SU-DHL-6 (cell line): ENCODE results near the gene PPP1R12A.

ENCODE experiments used
- H2AFZ ChIP-seq: fragments of 200-600 bp; sonication (generic); 2 replicates; pipeline ENCODE4 v1.6.1; 2014; ENCODE audit warnings: low read depth, mild to moderate bottlenecking, moderate library complexity, mixed read lengths, antibody characterized with exemption, low read length; ENCODE audit not compliant: severe bottlenecking
- H3F3A ChIP-seq: fragments of 200-600 bp; shearing (Covaris generic); 2 replicates; pipeline ENCODE4 v1.6.0; 2016; ENCODE audit warnings: antibody characterized with exemption, mild to moderate bottlenecking; ENCODE audit not compliant: insufficient read depth
- H3K27ac ChIP-seq: fragments of 200-600 bp; sonication (generic); 2 replicates; pipeline ENCODE4 v1.5.1; 2016; ENCODE audit warnings: low read depth, mild to moderate bottlenecking, low read length, moderate library complexity, mixed read lengths
- H3K27me3 ChIP-seq: fragments of 200-600 bp; sonication (generic), shearing (Covaris generic); 2 replicates; pipeline ENCODE4 v1.6.0; 2014; ENCODE audit warnings: mild to moderate bottlenecking, low read length
- H3K36me3 ChIP-seq: fragments of 200-600 bp; sonication (generic); 2 replicates; pipeline ENCODE4 v1.6.1; 2014; ENCODE audit warnings: mild to moderate bottlenecking, low read length, mixed read lengths
- H3K4me2 ChIP-seq: fragments of 300-600, 200-600 bp; shearing (Covaris generic), sonication (generic); 2 replicates; pipeline ENCODE4 v1.6.0; 2014; ENCODE audit warnings: low read length, low read depth, mild to moderate bottlenecking; ENCODE audit not compliant: poor library complexity, severe bottlenecking
- H3K4me3 ChIP-seq: fragments of 200-600 bp; sonication (generic); 2 replicates; pipeline ENCODE4 v1.5.1; 2014; ENCODE audit warnings: antibody characterized with exemption, low read length, mild to moderate bottlenecking, mixed read lengths; ENCODE audit not compliant: insufficient read depth, poor library complexity, severe bottlenecking
- H3K79me2 ChIP-seq: fragments of 200-600 bp; sonication (generic); 2 replicates; pipeline ENCODE4 v1.6.1; 2014; ENCODE audit warnings: mild to moderate bottlenecking, low read length, moderate library complexity; ENCODE audit not compliant: insufficient read depth
- H3K9ac ChIP-seq: fragments of 200-600 bp; sonication (generic); 2 replicates; pipeline ENCODE4 v1.7.0; 2014; ENCODE audit warnings: mild to moderate bottlenecking, low read length
- H3K9me2 ChIP-seq: fragments of 200-600 bp; sonication (generic); replicated peaks from 2 replicates; pipeline ENCODE4 v1.6.1; 2014; ENCODE audit warnings: low read length; ENCODE audit not compliant: insufficient read depth
- H3K9me3 ChIP-seq: fragments of 200-600 bp; sonication (generic); 2 replicates; pipeline ENCODE4 v1.6.1; 2014; ENCODE audit warnings: low read length, mixed read lengths; ENCODE audit not compliant: insufficient read depth
- H4K20me1 ChIP-seq: fragments of 200-600 bp; sonication (generic); 2 replicates; pipeline ENCODE4 v1.6.1; 2014; ENCODE audit warnings: low read depth, mild to moderate bottlenecking, antibody characterized with exemption, low read length, moderate library complexity, mixed read lengths
- EZH2phosphoT487 ChIP-seq: fragments of 200-600 bp; sonication (generic), shearing (Covaris generic); conservative IDR thresholded peaks from 2 replicates; pipeline ENCODE4 v1.6.1; 2018; ENCODE audit warnings: mild to moderate bottlenecking, antibody characterized with exemption, low read length, moderate library complexity, mixed read lengths
- TF ChIP-seq, protein P1 (sequence below): fragments of 200-600 bp; sonication (generic); IDR thresholded peaks from one replicate; pipeline ENCODE4 v1.5.1; 2017; ENCODE audit warnings: antibody characterized with exemption, mild to moderate bottlenecking, low read length, moderate library complexity; ENCODE audit not compliant: insufficient read depth, poor library complexity, severe bottlenecking

The PPP1R12A gene

DNA sequence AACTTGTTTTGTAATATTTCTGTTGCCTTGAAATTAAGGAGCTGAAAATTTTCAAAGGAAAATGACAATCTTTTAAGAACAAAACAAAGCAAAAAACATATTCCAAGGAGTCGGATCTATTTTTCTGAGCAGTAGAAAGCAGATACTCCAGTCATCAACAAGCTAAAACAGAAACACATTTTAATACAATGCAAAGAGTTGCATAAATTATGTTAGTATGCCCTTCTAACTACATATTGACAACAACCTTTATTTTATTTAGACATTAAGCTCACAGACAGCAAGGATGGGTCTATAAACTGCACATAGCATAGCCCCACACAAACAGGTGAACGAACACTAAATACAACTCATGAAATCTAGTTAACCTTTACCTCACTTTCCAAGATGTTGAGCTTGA is 106.0 kb downstream of the PPP1R12A start:
- H3K27ac ChIP-seq, result no peak overlapping the region
- H3F3A ChIP-seq, result no peaks in the 10 kb centered on the region
- H3K4me2 ChIP-seq, result no peak overlapping the region
- peaks cover 8% of the 10 kb centered on the region for H3K79me2 ChIP-seq
- no peak for TF ChIP-seq EZH2phosphoT487
- TF ChIP-seq, protein P1, sequence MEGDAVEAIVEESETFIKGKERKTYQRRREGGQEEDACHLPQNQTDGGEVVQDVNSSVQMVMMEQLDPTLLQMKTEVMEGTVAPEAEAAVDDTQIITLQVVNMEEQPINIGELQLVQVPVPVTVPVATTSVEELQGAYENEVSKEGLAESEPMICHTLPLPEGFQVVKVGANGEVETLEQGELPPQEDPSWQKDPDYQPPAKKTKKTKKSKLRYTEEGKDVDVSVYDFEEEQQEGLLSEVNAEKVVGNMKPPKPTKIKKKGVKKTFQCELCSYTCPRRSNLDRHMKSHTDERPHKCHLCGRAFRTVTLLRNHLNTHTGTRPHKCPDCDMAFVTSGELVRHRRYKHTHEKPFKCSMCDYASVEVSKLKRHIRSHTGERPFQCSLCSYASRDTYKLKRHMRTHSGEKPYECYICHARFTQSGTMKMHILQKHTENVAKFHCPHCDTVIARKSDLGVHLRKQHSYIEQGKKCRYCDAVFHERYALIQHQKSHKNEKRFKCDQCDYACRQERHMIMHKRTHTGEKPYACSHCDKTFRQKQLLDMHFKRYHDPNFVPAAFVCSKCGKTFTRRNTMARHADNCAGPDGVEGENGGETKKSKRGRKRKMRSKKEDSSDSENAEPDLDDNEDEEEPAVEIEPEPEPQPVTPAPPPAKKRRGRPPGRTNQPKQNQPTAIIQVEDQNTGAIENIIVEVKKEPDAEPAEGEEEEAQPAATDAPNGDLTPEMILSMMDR, result no peak
- H4K20me1 ChIP-seq, result peaks cover 6% of the 10 kb centered on the region; the same call in 1 of the 2 replicates
- H3K27me3 ChIP-seq, result no peaks in the 10 kb centered on the region
- no peak overlapping the region for H3K4me3 ChIP-seq
- H3K36me3 ChIP-seq, result peaks cover 26% of the 10 kb centered on the region
- H2AFZ ChIP-seq, result no peak overlapping the region
- H3K9me2 ChIP-seq, result no peaks in the 10 kb centered on the region
- H3K9ac ChIP-seq, result no peak overlapping the region
- no peaks in the 10 kb centered on the region for H3K9me3 ChIP-seq

DNA sequence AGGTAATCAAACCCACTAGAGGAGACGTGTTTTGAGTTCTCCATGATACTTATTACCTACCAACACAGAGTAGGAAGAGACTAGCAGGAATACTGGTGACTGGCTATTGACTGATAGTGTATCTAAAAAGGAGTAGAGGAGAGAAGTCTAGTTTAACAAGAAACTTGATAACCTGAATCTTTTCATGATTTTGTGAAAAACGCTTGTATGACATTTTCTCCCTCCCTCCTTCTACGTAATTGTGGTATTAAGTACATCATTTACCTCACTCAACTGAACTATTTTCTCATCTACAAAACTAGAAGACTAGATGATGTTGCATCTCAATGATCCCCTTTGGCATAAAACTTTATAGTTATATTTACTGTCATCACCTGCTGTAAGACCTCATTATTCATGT is 107.4 kb downstream of the PPP1R12A start:
- H3K36me3 ChIP-seq, result peaks cover 27% of the 10 kb centered on the region
- no peak overlapping the region for H3K9ac ChIP-seq
- no peak overlapping the region for H3K4me2 ChIP-seq
- peaks cover 6% of the 10 kb centered on the region; the same call in 1 of the 2 replicates for H4K20me1 ChIP-seq
- no peak for TF ChIP-seq EZH2phosphoT487
- TF ChIP-seq, protein P1, result no peak
- no peak overlapping the region for H2AFZ ChIP-seq
- no peaks in the 10 kb centered on the region for H3K9me2 ChIP-seq
- H3F3A ChIP-seq, result no peaks in the 10 kb centered on the region
- H3K27me3 ChIP-seq, result no peaks in the 10 kb centered on the region
- H3K27ac ChIP-seq, result no peak overlapping the region
- H3K79me2 ChIP-seq, result no peaks in the 10 kb centered on the region; the same call in none of the 2 replicates
- H3K9me3 ChIP-seq, result no peaks in the 10 kb centered on the region
- H3K4me3 ChIP-seq, result no peak overlapping the region

DNA sequence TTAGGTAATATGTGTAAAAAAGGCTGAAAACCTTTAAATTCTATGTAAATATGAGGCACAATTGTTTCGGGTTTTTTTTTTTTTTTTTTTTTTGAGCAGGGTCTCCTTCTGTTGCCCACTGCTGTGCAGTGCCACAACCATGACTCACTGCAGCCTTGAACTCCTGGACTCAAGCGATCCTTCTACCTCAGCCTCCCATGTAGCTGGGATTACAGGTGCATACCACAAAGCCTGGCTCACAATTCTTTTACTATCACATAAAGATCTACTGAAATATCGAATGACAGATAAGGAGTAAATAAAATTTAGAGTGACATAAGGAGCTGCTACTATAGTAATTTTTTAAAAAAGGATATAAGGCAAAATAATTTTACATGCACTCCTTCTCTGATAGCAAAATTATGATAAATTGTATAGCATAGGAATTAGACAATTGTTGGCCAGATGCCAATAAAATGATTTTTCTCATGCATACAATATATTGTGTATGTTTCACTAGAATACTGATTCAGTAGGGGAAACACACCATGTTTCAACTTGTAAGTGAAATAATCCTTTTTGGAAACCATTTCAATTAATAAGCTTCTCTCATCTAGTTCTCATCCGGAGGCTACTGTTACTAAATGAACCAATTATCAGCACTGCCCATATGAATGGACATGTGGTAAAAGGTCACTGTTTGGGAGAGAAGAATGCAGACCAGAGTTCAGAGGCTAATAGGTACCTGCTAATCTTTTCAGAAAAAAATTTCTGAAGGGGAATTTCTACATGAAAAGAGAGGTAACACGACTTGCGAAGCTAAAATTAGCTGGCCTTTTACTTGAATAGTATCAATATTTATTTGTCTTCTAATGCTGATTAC is 108.4 kb downstream of the PPP1R12A start:
- H3K9ac ChIP-seq, result no peak overlapping the region
- H2AFZ ChIP-seq, result no peak overlapping the region
- H4K20me1 ChIP-seq, result peaks cover 6% of the 10 kb centered on the region; the same call in 1 of the 2 replicates
- H3K9me3 ChIP-seq, result no peaks in the 10 kb centered on the region
- peaks cover 25% of the 10 kb centered on the region for H3K36me3 ChIP-seq
- no peak overlapping the region for H3K4me2 ChIP-seq
- TF ChIP-seq, protein P1, result no peak
- TF ChIP-seq EZH2phosphoT487, result no peak
- H3K4me3 ChIP-seq, result no peak overlapping the region
- no peaks in the 10 kb centered on the region for H3F3A ChIP-seq
- no peaks in the 10 kb centered on the region for H3K9me2 ChIP-seq
- H3K79me2 ChIP-seq, result no peaks in the 10 kb centered on the region; the same call in none of the 2 replicates
- no peak overlapping the region for H3K27ac ChIP-seq
- no peaks in the 10 kb centered on the region for H3K27me3 ChIP-seq
